K562 (cell line): ENCODE measurements around the gene TMEM87B. TPM values are rescaled to one million over a fixed set of nuclear protein-coding genes. Genes with fewer than 3 reads are reported as not detected.

ENCODE experiments used
- CBX5 ChIP-seq: IDR thresholded peaks from 2 replicates; pipeline ENCODE4 v1.6.1; 2014; ENCODE audit warnings: low read depth, borderline replicate concordance
- CEBPB ChIP-seq: fragments of 450-650 bp; IDR thresholded peaks from 2 replicates; pipeline ENCODE4 v1.6.1; 2016; ENCODE audit warnings: missing genetic modification characterization, missing compliant biosample characterization
- CHD2 ChIP-seq: IDR thresholded peaks from 2 replicates; pipeline ENCODE4 v1.6.1; 2011; ENCODE audit warnings: low read depth, low read length
- CHD7 ChIP-seq: fragments of 200-600 bp; sonication (generic); IDR thresholded peaks from one replicate; pipeline ENCODE4 v1.6.1; 2012; ENCODE audit warnings: mild to moderate bottlenecking, low read depth, low read length, inconsistent platforms
- ELF4 ChIP-seq: fragments of 450-650 bp; formaldehyde crosslinking; IDR thresholded peaks from 2 replicates; pipeline ENCODE4 v1.4.0; 2022; ENCODE audit warnings: missing genetic modification characterization
- HDAC2 ChIP-seq: fragments of 450-650 bp; IDR thresholded peaks from 2 replicates; pipeline ENCODE4 v1.6.1; 2016; ENCODE audit warnings: mild to moderate bottlenecking
- HNRNPUL1 ChIP-seq: fragments of 200-400 bp; formaldehyde crosslinking; IDR thresholded peaks from 2 replicates; pipeline ENCODE4 v1.6.1; 2017; ENCODE audit warnings: low read length
- POLR2H ChIP-seq: IDR thresholded peaks from 2 replicates; pipeline ENCODE4 v1.6.1; 2016; ENCODE audit warnings: missing genetic modification characterization, low read depth, mild to moderate bottlenecking, control low read depth, missing compliant biosample characterization, moderate library complexity
- POU5F1 ChIP-seq: fragments of 150-350 bp; IDR thresholded peaks from 2 replicates; pipeline ENCODE4 v1.6.1; 2014; ENCODE audit warnings: borderline replicate concordance, low read length, low read depth, mild to moderate bottlenecking; ENCODE audit not compliant: partially characterized antibody
- polyA plus RNA-seq, 8 experiments: library from polyadenylated mRNA; depleted of rRNA in 4 of 8; stranded (reverse) in 5 of 8; unstranded in 3 of 8; fragments of >200 nt; fragmentation: Nextera tagmentation in 2 of 8; fragmentation: Illumina TruSeq in 1 of 8; extraction: Ambion mirVana in 2 of 8; extraction: Trizol in 1 of 8; gene quantifications; 2 replicates each; pipeline versions ENCODE4 v1.2.1 to v1.2.3, GENCODE V29; 2011 to 2014; ENCODE audit warnings: inconsistent platforms in 1 of 8, missing spikeins in 1 of 8
- total RNA-seq, 7 experiments: library from RNA; depleted of rRNA in 6 of 7; stranded (reverse); fragments of >200 nt in 6 of 7; fragmentation: Illumina TruSeq in 2 of 7; extraction: Trizol in 2 of 7; gene quantifications; 2 replicates each; pipeline versions ENCODE4 v1.2.1 to v1.2.3, GENCODE V29; 2011 to 2021; ENCODE audit warnings: low replicate concordance in 1 of 7
- TF ChIP-seq, protein P1 (sequence below), 2 experiments: fragments of 450-650 bp; conservative IDR thresholded peaks; 2 replicates each; pipeline ENCODE4 v1.6.1; 2017; ENCODE audit warnings: mild to moderate bottlenecking in 2 of 2, moderate library complexity in 2 of 2
- TF ChIP-seq, protein P2 (sequence below): fragments of 250-450 bp; sonication (Bioruptor Pico); IDR thresholded peaks from 2 replicates; pipeline ENCODE4 v1.8.0; 2022; ENCODE audit warnings: moderate library complexity, mild to moderate bottlenecking, inconsistent platforms

The TMEM87B gene
- total and polyA plus RNA-seq, 9 of the 15 experiments (the other 6 are each of a cell fraction or from before 2014, with no cell fraction given), result 3.7 to 17.1 (median 11.0) TPM

DNA sequence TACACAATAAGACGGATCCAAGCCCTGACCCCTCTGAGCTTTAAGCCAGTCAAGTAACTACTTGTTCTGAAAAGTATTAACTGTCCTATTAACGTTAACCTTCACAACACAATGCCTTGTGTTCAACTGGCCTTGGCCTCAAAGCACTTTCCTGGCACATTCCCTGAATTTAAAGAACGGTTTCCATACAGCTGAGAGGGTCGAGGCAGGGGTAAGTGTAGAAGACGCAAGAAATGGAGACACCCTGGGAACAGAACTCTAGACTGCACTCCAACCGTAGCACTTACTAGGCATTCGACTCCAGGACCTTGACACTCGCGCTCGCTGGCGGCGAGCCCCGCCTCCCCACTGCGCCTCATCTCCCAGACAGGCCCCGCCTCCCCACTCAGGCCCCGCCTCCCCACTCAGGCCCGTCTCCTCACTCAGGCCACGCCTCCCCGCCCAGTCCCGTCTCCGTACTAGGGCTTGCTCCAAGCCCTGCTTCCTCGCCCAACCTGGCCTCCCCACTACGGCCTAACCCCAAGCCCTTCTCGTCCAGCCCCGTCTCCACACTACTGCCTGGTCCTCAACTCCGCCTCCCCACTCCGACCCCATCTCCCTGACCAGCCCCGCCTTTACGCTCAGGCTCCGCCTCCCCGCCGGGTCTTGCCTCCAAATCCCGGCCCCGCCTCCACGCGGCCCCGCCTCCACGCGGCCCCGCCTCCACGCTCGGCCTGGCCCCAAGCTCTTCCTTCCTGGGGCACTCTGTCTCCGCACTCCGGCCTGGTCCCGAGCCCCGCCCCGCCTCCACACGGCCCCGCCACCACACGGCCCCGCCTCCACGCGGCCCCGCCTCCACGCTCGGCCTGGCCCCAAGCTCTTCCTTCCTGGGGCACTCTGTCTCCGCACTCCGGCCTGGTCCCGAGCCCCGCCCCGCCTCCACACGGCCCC lies 887 bp upstream of the TMEM87B start (continued):
- TF ChIP-seq HDAC2, result peak; percentile 12; the same call in 1 of the 2 replicates
- TF ChIP-seq, protein P1, sequence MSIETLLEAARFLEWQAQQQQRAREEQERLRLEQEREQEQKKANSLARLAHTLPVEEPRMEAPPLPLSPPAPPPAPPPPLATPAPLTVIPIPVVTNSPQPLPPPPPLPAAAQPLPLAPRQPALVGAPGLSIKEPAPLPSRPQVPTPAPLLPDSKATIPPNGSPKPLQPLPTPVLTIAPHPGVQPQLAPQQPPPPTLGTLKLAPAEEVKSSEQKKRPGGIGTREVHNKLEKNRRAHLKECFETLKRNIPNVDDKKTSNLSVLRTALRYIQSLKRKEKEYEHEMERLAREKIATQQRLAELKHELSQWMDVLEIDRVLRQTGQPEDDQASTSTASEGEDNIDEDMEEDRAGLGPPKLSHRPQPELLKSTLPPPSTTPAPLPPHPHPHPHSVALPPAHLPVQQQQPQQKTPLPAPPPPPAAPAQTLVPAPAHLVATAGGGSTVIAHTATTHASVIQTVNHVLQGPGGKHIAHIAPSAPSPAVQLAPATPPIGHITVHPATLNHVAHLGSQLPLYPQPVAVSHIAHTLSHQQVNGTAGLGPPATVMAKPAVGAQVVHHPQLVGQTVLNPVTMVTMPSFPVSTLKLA (conservative IDR thresholded peaks at IDR 0.05), result peak in 1 of 2 experiments; percentile 63; a peak in 2 of 4 replicates
- no peak for TF ChIP-seq CEBPB (tag)
- TF ChIP-seq, protein P2, sequence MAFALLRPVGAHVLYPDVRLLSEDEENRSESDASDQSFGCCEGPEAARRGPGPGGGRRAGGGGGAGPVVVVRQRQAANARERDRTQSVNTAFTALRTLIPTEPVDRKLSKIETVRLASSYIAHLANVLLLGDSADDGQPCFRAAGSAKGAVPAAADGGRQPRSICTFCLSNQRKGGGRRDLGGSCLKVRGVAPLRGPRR (CRISPR knock-in tag), result no peak
- peak; percentile 59; the same call in 1 of the 2 replicates for TF ChIP-seq POLR2H (tag)
- no peak for TF ChIP-seq CHD2
- TF ChIP-seq HNRNPUL1, result no peak
- TF ChIP-seq POU5F1, result no peak
- no peak for TF ChIP-seq CBX5
- TF ChIP-seq ELF4 (CRISPR knock-in tag), result peak; percentile 89; the same call in 1 of the 2 replicates
- no peak for TF ChIP-seq CHD7
